HG02798 (cell line): ENCODE measurements around the gene MFAP3L.
A peak's percentile ranks its signal among the peaks of the same experiment; 100 is the strongest.

ENCODE experiments used
- ATAC-seq: cut with Tn5 transposase; IDR thresholded peaks from one replicate; pipeline ENCODE4 v1.9.1; 2021; ENCODE audit warnings: mild to moderate bottlenecking; ENCODE audit not compliant: unreplicated experiment, poor library complexity

MFAP3L gene

GRCh38 chr4:170025523-170026252 is 507 bp downstream of the MFAP3L start:
- ATAC-seq = no peak

DNA sequence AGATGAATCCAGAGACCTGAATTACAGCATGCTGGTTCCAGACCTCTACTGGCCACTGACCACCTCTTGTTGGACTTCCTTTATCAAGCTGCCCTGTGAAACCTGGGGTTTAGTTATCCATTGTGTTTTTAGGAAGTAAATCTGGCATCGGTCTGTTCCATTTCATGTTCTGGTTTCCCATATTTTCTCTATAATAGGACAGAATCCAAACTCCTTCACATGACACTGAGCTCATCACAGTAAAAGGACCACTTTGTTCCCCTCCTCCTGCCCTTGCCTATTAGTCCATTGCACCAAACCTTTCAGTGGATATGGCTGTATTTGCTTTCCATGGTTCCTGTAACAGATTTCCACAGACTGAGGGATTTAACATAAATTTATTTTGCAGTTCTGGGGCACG is 4.0 kb downstream of the MFAP3L start:
- no peak for ATAC-seq

DNA sequence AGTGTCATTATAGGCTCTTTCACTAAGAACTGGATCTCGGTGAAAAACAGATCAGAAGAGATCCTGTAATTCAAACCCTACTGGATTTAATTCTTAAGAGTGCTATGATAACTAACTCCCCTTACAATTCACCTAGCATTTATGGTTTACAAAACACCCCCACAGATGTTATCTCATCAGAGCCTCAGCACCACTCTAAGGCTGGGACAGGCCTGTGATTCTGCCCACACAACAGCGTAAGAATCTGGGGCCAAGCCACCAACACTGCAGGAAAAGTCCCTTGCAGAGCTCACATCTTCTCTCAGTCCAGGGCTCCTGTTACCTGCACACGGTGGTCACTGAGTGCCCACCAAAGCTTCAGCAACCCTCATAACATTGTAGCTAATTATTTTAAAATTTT is 8.9 kb downstream of the MFAP3L start:
- ATAC-seq = no peak

GRCh38 chr4:170015285-170015684 is 10.9 kb downstream of the MFAP3L start:
- no peak for ATAC-seq

DNA sequence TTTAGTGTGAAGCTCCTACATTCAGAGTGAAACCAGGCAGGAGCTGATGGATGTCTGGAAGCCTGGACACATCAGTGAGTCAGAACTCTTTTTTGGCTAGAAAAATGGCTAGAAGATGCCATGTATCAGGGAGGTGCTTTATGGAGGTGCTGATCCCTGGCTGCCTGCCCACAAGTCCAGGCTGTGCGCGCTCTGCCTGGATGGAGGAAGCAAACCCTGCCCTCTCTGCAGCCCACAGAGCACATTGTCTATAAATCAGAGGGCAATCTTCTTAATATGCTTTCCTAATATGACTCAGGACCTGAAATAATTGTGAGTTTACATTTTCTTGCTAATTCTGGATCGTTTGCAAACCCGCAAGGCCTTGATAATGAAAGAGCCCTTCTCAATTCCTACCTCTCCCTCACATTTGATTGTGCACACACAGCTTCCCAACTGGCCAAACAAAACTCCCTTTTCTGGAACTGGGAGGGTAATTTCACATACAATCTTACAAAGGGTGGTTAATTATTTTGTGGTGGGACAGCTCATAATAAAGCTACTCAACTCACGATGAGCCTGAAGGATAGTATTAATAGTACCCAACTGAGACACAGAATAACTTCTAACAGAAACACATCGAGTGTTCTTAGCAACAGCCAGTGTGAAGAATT is 11.7 kb downstream of the MFAP3L start:
- ATAC-seq = no peak

GRCh38 chr4:170012629-170012958 is 13.6 kb downstream of the MFAP3L start:
- ATAC-seq = no peak

DNA sequence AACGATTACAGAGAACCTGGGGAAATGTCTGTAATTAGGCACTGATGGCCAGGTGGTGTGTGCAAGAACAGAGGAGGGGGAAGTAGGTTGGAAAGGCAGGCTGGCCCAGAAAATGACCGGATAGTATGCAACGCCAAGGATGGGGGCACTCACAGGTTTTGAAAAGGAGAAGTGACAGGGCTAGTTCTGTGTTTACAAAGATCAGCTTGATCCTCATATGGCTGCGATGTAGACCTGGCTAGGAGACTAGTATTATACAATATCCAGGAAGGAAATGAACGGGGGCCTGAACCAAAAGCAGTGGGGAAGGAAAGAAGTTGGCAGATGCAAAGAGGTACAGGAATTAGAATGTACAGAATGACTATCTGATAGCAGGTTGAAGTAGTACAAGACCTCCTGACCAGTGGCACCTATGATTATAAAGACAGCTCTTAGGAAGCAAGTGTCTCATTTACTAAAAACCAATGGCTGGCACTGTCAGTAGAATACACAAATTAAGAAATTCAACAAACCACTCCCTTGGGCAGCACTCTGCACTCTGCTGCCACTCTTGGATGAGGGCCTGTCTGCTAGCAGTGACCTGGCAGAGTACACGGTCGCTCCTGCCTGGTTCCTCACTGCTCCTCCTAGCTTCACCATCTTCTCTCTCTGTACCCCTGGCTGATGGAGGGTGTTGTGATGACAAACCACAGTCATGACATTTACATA is 14.1 kb downstream of the MFAP3L start:
- ATAC-seq = no peak

- no peak for ATAC-seq
Observed at GRCh38 chr4:170009291-170009690, 16.9 kb downstream of the MFAP3L start.

DNA sequence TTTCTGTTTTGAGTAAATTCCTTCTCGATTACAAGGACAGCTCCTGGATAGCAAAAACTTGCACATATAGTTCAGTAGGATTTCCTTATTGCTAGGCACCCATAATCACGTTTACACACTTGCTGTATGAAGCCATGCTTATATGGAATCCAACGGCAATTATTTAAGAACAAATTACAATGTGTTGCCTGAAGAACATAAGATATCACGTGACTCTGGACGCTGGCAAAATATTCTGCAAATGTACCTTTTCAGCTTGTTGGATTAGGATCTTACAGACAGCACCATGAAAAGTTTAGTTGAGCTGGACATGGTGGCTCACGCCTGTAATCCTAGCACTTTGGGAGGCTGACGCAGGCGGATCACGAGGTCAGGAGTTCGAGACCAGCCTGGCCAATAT is 17.4 kb downstream of the MFAP3L start:
- ATAC-seq = no peak

DNA sequence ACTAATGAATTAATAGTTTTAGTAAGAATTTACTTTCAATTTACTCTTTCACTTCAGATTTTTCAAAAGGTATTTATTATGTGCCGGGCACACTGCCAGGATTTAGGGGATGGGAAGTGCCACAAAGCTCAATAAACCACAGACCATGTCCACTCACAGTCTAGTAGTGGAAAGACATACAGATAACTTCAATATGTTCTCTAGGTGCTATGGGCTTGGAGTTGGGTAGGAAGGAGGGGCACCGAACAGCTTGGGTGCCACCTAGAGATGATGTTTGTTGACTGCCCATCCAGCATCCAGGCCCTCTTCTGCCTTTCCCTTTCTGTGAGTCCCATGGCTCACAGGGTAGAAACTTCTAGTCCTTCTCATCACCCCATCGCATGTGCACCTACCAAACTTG is 17.8 kb downstream of the MFAP3L start:
- ATAC-seq = peak; percentile 52

- ATAC-seq = no peak
Observed at GRCh38 chr4:170007113-170007512, 19.1 kb downstream of the MFAP3L start.

- no peak for ATAC-seq
Observed at GRCh38 chr4:170005472-170005871, 20.7 kb downstream of the MFAP3L start.

- ATAC-seq = no peak
Observed at GRCh38 chr4:170004651-170005295, 21.4 kb downstream of the MFAP3L start.

DNA sequence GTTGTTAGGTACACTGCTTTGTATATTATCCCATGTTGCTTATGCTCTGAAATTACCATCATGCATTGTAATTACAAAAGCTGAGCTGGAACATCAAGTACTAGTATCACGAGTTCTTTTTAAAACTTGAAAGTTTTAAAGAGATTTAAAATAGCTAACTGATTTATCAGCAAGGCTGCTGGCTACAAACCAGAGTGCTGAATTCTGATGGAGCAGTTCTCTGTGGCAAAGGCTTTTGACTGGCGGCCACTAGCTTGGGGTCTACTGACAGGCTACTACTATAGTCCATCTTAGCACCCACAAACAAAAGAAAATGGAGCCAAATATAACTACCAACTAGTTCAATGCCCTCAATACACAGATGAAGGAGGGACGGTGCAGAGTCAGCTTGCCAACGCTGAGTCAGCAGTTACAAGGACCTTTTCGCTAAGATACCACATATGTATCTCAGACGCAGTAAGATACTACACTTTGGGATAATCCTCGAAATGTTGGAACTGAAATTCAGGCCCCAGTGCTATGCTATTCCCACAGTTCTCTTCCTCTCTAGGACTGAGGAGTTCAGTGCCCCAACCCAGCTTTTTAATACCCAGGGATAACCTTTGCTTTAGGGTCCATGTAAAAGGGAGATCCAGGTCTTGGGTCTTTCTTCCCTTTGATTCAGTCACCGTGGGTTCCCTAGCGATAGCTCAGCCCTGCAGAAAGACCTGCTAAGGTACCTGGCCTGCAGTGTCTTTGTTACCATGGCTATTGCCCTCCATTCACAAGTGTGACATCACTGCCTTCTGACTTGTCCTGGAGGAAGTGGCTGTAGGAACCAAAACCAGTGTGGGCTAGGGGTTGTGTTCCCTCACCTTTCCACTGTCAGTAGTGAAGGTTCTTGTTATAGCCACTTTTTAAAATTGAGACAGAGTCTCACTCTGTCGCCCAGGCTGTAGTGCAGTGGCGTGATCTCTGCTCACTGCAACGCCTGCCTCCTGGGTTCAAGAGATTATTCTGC is 22.8 kb downstream of the MFAP3L start:
- ATAC-seq = no peak

GRCh38 chr4:170001745-170002267 is 24.4 kb downstream of the MFAP3L start:
- ATAC-seq = no peak

GRCh38 chr4:170001011-170001744 is 25.0 kb downstream of the MFAP3L start:
- no peak for ATAC-seq

DNA sequence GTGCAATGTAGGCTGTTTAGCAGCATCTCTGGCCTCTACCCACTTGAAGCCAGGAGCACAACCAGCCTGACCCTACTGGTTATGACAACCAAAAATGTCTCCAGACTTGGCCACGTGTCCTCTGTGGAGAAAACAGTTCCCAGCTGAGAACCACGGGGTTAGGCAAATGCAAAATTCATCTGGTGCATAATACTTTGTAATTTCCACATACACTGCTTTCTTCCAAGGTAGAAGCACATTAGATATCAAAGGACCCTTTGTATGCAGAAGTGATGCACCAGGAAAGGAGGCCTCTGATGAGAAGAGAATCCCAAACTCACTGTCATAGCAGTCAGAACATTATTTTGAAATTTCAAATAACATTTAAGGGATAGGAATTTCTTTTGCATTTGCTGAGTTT is 26.3 kb downstream of the MFAP3L start:
- ATAC-seq = no peak

- no peak for ATAC-seq
Observed at GRCh38 chr4:169998981-169999380, 27.2 kb downstream of the MFAP3L start.
